Epithelial cell of proximal tubule (primary cell): ENCODE results near the gene BICD2. TPM values are rescaled to one million over a fixed set of nuclear protein-coding genes. Genes with fewer than 3 reads are reported as not detected.

Experiments used
- DNase-seq: peaks from one replicate; pipeline ENCODE4 v3.0.0-alpha.2; 2011; ENCODE audit warnings: low read depth
- H3K4me3 ChIP-seq: 2 replicates; pipeline ENCODE4 v1.5.1; 2011; ENCODE audit warnings: low read depth, mild to moderate bottlenecking, low read length
- CTCF ChIP-seq: conservative IDR thresholded peaks from 2 replicates; pipeline ENCODE4 v1.5.1; 2012; ENCODE audit warnings: low read depth, mild to moderate bottlenecking, low read length
- total RNA-seq: library from RNA; depleted of rRNA; stranded (reverse); fragments of >200 nt; gene quantifications from 2 replicates; pipeline ENCODE4 v1.2.3, GENCODE V29; 2015

Gene BICD2
- total RNA-seq, 1 donor from 2014 or later: 32.2 TPM

- no peak overlapping the region for H3K4me3 ChIP-seq
- no peak for TF ChIP-seq CTCF
- DNase-seq: no peak
These were observed 38.3 kb downstream of the BICD2 start for GRCh38 chr9:92726348-92726747.

- H3K4me3 ChIP-seq: no peak overlapping the region
- TF ChIP-seq CTCF: no peak
- no peak for DNase-seq
These were observed 38.9 kb downstream of the BICD2 start for GRCh38 chr9:92725766-92726165.

DNA sequence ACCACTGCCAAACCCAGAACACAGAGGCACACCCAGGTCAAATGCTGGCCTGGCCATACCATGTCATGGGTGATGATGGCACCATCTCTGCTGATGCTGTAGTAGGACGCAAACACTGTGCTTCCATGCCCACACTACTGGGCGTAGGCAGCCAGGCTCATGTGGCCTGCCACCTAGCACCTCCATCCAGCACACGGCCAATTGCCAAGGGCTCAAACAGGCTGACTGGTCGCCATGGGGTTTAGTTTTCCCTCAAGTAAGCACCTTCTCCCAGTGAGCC is 39.4 kb downstream of the BICD2 start:
- TF ChIP-seq CTCF: no peak
- DNase-seq: no peak
- H3K4me3 ChIP-seq: no peak overlapping the region

DNA sequence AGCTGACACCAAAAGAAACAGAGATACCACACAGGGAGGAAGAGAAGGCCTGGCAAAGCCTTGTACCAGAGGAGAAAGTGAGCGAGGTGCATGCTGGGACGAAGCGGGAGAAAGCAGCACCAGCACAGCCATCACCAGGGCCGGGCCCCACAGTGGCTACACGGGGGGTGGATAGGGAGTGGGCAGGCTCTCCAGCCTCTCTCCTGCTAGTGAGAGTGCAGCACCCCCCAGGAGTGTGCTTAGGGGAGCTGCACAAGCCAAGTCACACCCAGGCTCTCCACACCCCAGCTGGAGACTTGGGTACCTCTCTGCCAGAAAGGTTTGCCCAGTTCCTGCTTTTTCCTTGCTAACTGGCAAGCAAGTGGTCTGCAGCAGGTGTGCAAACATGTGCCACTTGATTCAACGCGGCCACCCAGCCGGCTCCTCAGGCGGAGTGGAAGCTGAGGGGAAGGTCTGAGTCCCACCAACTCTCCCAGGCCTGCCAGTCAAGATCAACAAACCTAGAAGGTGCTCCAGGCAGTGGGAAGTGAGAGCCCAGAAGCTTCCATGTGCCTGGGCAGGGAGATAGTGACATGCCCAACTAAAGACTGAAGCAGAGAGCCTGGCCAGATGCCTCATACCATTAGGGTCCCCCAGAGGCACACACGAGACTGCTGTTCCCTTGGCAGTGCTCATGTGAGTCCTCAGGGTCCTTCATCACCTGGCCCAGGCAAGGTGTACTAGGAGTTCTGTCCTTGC is 39.9 kb downstream of the BICD2 start:
- no peak overlapping the region for H3K4me3 ChIP-seq
- no peak for TF ChIP-seq CTCF
- DNase-seq: no peak

- no peak for TF ChIP-seq CTCF
- no peak for DNase-seq
These were observed 40.8 kb downstream of the BICD2 start for GRCh38 chr9:92723801-92724323.

GRCh38 chr9:92723299-92723625 is 41.4 kb downstream of the BICD2 start:
- H3K4me3 ChIP-seq: no peak overlapping the region
- TF ChIP-seq CTCF: no peak
- no peak for DNase-seq

More at GRCh38 chr9:92723801-92724323, 40.8 kb downstream of the BICD2 start:
- no peak overlapping the region for H3K4me3 ChIP-seq

GRCh38 chr9:92722386-92723298 is 42.0 kb downstream of the BICD2 start:
- no peak for TF ChIP-seq CTCF
- no peak overlapping the region for H3K4me3 ChIP-seq
- DNase-seq: no peak
